Measurements from ENCODE around the gene SNX33.
"Not testable (repeated sequence)": the region's sequence is repeated elsewhere in the genome, so short reads cannot be mapped to it uniquely, and the experiment has no call there.

DNA sequence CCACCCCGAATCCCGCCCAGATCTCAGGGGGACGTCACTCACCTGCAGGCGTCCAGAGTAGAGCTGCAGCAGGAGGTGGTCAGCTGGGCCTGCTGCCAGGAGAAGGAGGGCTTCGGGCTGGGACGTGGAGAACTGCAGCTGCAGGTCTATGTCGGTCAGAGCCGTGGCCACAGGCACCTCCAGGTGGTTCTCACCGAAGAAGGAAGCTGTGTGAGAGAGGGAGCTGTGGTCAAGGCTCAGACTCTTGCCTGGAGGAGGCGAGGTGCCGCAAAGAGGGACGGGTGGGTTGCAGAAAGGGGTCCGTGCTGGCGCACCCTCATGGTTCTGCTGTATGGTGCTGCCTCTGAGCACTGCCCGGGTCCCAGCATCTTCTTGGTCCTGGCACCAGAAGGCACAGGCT, 45.3 kb downstream of the SNX33 start:
- TF ChIP-seq CTCF (conservative IDR thresholded peaks at IDR 0.05; ENCODE audit: low read depth, low read length); EZH2 (IDR thresholded peaks at IDR 0.05; ENCODE audit: low read length, unreplicated experiment): not testable (repeated sequence)

Data from PC-3 (cell line).